HCT116 (cell line): ENCODE data around the gene HELZ2. TPM values are rescaled to one million over a fixed set of nuclear protein-coding genes. Genes with fewer than 3 reads are reported as not detected.

Experiments
- ATAC-seq: fragments of 200-7000 bp; cut with Tn5 transposase; 2 replicates; pipeline ENCODE4 v1.9.1; 2020; ENCODE audit warnings: mild to moderate bottlenecking, moderate library complexity
- BruUV-seq: library from RNA; stranded (reverse); fragments of 400-500 nt; replicated peaks from 2 replicates; lab custom pipeline; 2021; lab: Mats Ljungman, UMichigan
- CTCF ChIA-PET: fragments of 300-600 bp; sonication (Branson Sonifier 250); formaldehyde crosslinking; loops from one replicate; lab custom pipeline; 2021; ENCODE audit warnings: antibody characterized with exemption; lab: Charles Lee
- POLR2A ChIA-PET: fragments of 300-600, 350-600 bp; sonication (Branson Sonifier 250); formaldehyde crosslinking; loops from one replicate; lab custom pipeline; 2021; ENCODE audit warnings: antibody characterized with exemption; lab: Charles Lee
- RAD21 ChIA-PET, 2 experiments: fragments of 300-600 bp; sonication (Branson Sonifier 250); formaldehyde crosslinking; loops; one replicate each; lab custom pipeline; 2023; ENCODE audit warnings: low total read pairs in 2 of 2; ENCODE audit not compliant: uncharacterized antibody in 2 of 2, unreplicated experiment in 2 of 2, low non-redundant PET in 1 of 2; lab: Charles Lee
- DNase-seq: peaks from one replicate; pipeline ENCODE4 v3.0.0-alpha.2; 2010; ENCODE audit warnings: low read depth, low spot score
- H2AFZ ChIP-seq: fragments of 200-600 bp; shearing (Covaris generic), sonication (generic); 2 replicates; pipeline ENCODE4 v1.6.1; 2017; ENCODE audit warnings: low read depth, mixed run types, mixed read lengths, antibody characterized with exemption, low read length; ENCODE audit not compliant: poor library complexity, severe bottlenecking
- H3K27ac ChIP-seq: 2 replicates; pipeline ENCODE4 v1.5.1; 2012; ENCODE audit warnings: low read depth, low read length
- H3K27me3 ChIP-seq: fragments of 200-600 bp; sonication (generic); 2 replicates; pipeline ENCODE4 v1.6.1; 2016; ENCODE audit warnings: mixed run types, low read length, mixed read lengths; ENCODE audit not compliant: insufficient read depth
- H3K36me3 ChIP-seq, 2 experiments: fragments of 200-500 bp in 1 of 2; fragments of 200-600 bp in 1 of 2; sonication (Bioruptor generic) in 1 of 2; sonication (generic) in 1 of 2; 2 replicates each; pipeline versions ENCODE4 v1.5.1 to v1.6.1; 2014 to 2016; ENCODE audit warnings: low read length in 2 of 2, inconsistent platforms in 1 of 2, mixed read lengths in 1 of 2, mixed run types in 1 of 2; ENCODE audit not compliant: insufficient read depth in 2 of 2, control insufficient read depth in 1 of 2
- H3K4me1 ChIP-seq, 2 experiments: fragments of 200-600 bp in 1 of 2; sonication (generic) in 1 of 2; 2 replicates each; pipeline versions ENCODE4 v1.5.1 to v1.6.1; 2012 to 2017; ENCODE audit warnings: low read length in 2 of 2, inconsistent platforms in 1 of 2, mild to moderate bottlenecking in 1 of 2, mixed read lengths in 1 of 2, mixed run types in 1 of 2, moderate library complexity in 1 of 2; ENCODE audit not compliant: insufficient read depth in 2 of 2, control insufficient read depth in 1 of 2
- H3K4me2 ChIP-seq: fragments of 200-600 bp; sonication (generic); 2 replicates; pipeline ENCODE4 v1.6.1; 2017; ENCODE audit warnings: mixed run types, low read length, mixed read lengths
- H3K4me3 ChIP-seq, 2 experiments: fragments of 200-600 bp in 1 of 2; sonication (generic) in 1 of 2; replicated peaks in 1 of 2; 2 replicates each; pipeline ENCODE4 v1.5.1; 2011 to 2016; ENCODE audit warnings: low read length in 2 of 2, control low read depth in 1 of 2, low read depth in 1 of 2, mild to moderate bottlenecking in 1 of 2, mixed read lengths in 1 of 2, mixed run types in 1 of 2
- H3K79me2 ChIP-seq: fragments of 200-600 bp; sonication (generic); 2 replicates; pipeline ENCODE4 v1.6.1; 2017; ENCODE audit warnings: mild to moderate bottlenecking, mixed run types, low read length, moderate library complexity, mixed read lengths; ENCODE audit not compliant: insufficient read depth
- H3K9ac ChIP-seq: fragments of 200-600 bp; sonication (generic); 2 replicates; pipeline ENCODE4 v1.6.1; 2016; ENCODE audit warnings: low read length, mixed read lengths
- H3K9me2 ChIP-seq: fragments of 200-600 bp; sonication (generic), shearing (Covaris generic); 2 replicates; pipeline ENCODE4 v1.6.1; 2017; ENCODE audit warnings: mixed run types, mild to moderate bottlenecking, moderate library complexity; ENCODE audit not compliant: insufficient read depth
- H3K9me3 ChIP-seq, 2 experiments: fragments of 200-500 bp in 1 of 2; fragments of 200-600 bp in 1 of 2; sonication (Bioruptor generic) in 1 of 2; sonication (generic) in 1 of 2; 2 replicates each; pipeline ENCODE4 v1.6.1; 2014 to 2017; ENCODE audit warnings: low read length in 2 of 2, mixed read lengths in 2 of 2, inconsistent platforms in 1 of 2, low read depth in 1 of 2, mild to moderate bottlenecking in 1 of 2, mixed run types in 1 of 2, moderate library complexity in 1 of 2; ENCODE audit not compliant: control insufficient read depth in 1 of 2, insufficient read depth in 1 of 2
- H4K20me1 ChIP-seq: fragments of 200-600 bp; sonication (generic), shearing (Covaris generic); 2 replicates; pipeline ENCODE4 v1.6.1; 2017; ENCODE audit warnings: mixed run types, mild to moderate bottlenecking, moderate library complexity; ENCODE audit not compliant: insufficient read depth
- ATF3 ChIP-seq: IDR thresholded peaks from 2 replicates; pipeline ENCODE4 v1.6.1; 2012
- CEBPB ChIP-seq: IDR thresholded peaks from 2 replicates; pipeline ENCODE4 v1.6.1; 2012; ENCODE audit warnings: low read depth
- CTCF ChIP-seq, 3 experiments: fragments of 200-600 bp in 1 of 3; sonication (generic) in 1 of 3; IDR thresholded peaks in 2 of 3; conservative IDR thresholded peaks in 1 of 3; 2 replicates each; pipeline ENCODE4 v1.5.1; 2012 to 2017; ENCODE audit warnings: low read depth in 2 of 3, low read length in 2 of 3, antibody characterized with exemption in 1 of 3, borderline replicate concordance in 1 of 3, control low read depth in 1 of 3, mild to moderate bottlenecking in 1 of 3, mixed read lengths in 1 of 3, mixed run types in 1 of 3, moderate library complexity in 1 of 3; ENCODE audit not compliant: insufficient read depth in 1 of 3
- EGR1 ChIP-seq: IDR thresholded peaks from 2 replicates; pipeline ENCODE4 v1.6.1; 2012; ENCODE audit warnings: low read depth
- ELF1 ChIP-seq: IDR thresholded peaks from 2 replicates; pipeline ENCODE4 v1.6.1; 2012; ENCODE audit warnings: low read depth, borderline replicate concordance
- EZH2phosphoT487 ChIP-seq: fragments of 200-600 bp; IDR thresholded peaks from 2 replicates; pipeline ENCODE4 v1.6.1; 2018; ENCODE audit warnings: antibody characterized with exemption, borderline replicate concordance
- FOSL1 ChIP-seq: IDR thresholded peaks from 2 replicates; pipeline ENCODE4 v1.6.1; 2012; ENCODE audit warnings: low read depth
- REST ChIP-seq: IDR thresholded peaks from 2 replicates; pipeline ENCODE4 v1.6.1; 2012; ENCODE audit warnings: low read depth
- SP1 ChIP-seq: IDR thresholded peaks from 2 replicates; pipeline ENCODE4 v1.6.1; 2012; ENCODE audit warnings: low read depth
- SRF ChIP-seq: IDR thresholded peaks from 2 replicates; pipeline ENCODE4 v1.6.1; 2012; ENCODE audit warnings: low read depth
- TCF7L2 ChIP-seq: IDR thresholded peaks from 2 replicates; pipeline ENCODE4 v1.7.0; 2011; ENCODE audit warnings: borderline replicate concordance, inconsistent platforms; ENCODE audit not compliant: insufficient read depth, insufficient read length; ENCODE audit errors: extremely low read depth
- ZBTB33 ChIP-seq: IDR thresholded peaks from 2 replicates; pipeline ENCODE4 v1.6.1; 2011; ENCODE audit warnings: mild to moderate bottlenecking, low read length, moderate library complexity; ENCODE audit not compliant: insufficient replicate concordance; ENCODE audit errors: extremely low read depth
- ZNF274 ChIP-seq: fragments of 200-500 bp; sonication (Bioruptor generic); IDR thresholded peaks from 2 replicates; pipeline ENCODE4 v1.6.1; 2014; ENCODE audit warnings: mild to moderate bottlenecking, low read depth, low read length, inconsistent platforms
- intact Hi-C: fragments of 100-400 bp; cut with micrococcal nuclease; formaldehyde crosslinking; loops from 2 replicates; pipeline ENCODE4 v1.10.0; 2022
- total RNA-seq: library from RNA; stranded (reverse); gene quantifications from one replicate; pipeline ENCODE4 v1.2.1, GENCODE V29; 2021; ENCODE audit not compliant: unreplicated experiment

The HELZ2 gene
- total RNA-seq, 1 experiment from 2014 or later: 44.0 TPM

- ChIA-PET CTCF (no interaction called here), POLR2A (no interaction called here), RAD21 (no interaction called here)
- TF ChIP-seq CEBPB: no peak
- TF ChIP-seq TCF7L2: no peak
- TF ChIP-seq ATF3: no peak
- no peak for TF ChIP-seq EZH2phosphoT487
- no peak for TF ChIP-seq SP1
- no peak for TF ChIP-seq ZNF274
- no peak for TF ChIP-seq SRF
- TF ChIP-seq EGR1: no peak
- no peak for TF ChIP-seq REST
- no peak for TF ChIP-seq ELF1
- TF ChIP-seq ZBTB33: no peak
- no peak for TF ChIP-seq CTCF (IDR thresholded peaks at IDR 0.05 in 2 of 3, conservative IDR thresholded peaks at IDR 0.05 in 1 of 3; ENCODE audit: borderline replicate concordance in 1 of 3, insufficient read depth in 1 of 3, low read depth in 2 of 3, low read length in 2 of 3)
- no peak for TF ChIP-seq FOSL1
- Histone ChIP-seq H3K4me1 (peaks cover 10 to 26% of the 10 kb centered on the region in 2 experiments; a peak in 3 of 4 replicates), H3K4me2 (no peak overlapping the region), H3K4me3 (no peak overlapping the region), H4K20me1 (no peaks in the 10 kb centered on the region), H3K9ac (no peak overlapping the region), H3K9me2 (no peaks in the 10 kb centered on the region), H2AFZ (no peak overlapping the region), H3K79me2 (no peaks in the 10 kb centered on the region), H3K9me3 (no peaks in the 10 kb centered on the region), H3K27ac (no peak overlapping the region), H3K36me3 (no peaks in the 10 kb centered on the region), H3K27me3 (no peaks in the 10 kb centered on the region)
- DNase-seq (no peak), ATAC-seq (no peak)
- intact Hi-C loops: loop anchor here (10.0 kb wide), 1 partner anchor 46 kb away; the partner anchor contains the start of gene GMEB2
- no TSS peak for BruUV-seq
Measured at GRCh38 chr20:63579017-63579694, 5.1 kb upstream of the HELZ2 start.
